ENCODE measurements around the gene CCSAP. TPM values are rescaled to one million over a fixed set of nuclear protein-coding genes. Genes with fewer than 3 reads are reported as not detected.

The CCSAP gene
- total and polyA plus RNA-seq, 2 of the 13 experiments (the other 11 are each of a cell fraction or from before 2014, with no cell fraction given): 3.7 to 9.0 TPM

GRCh38 chr1:229273507-229274232 lies 69.2 kb downstream of the CCSAP start (continued):
- TF ChIP-seq CREB3 (CRISPR knock-in tag; IDR thresholded peaks at IDR 0.05) (no peak), ZSCAN25 (CRISPR knock-in tag; IDR thresholded peaks at IDR 0.05) (no peak), ZNF407 (CRISPR knock-in tag; IDR thresholded peaks at IDR 0.05; ENCODE audit: not compliant biosample characterization) (no peak), PHF8 (CRISPR knock-in tag; IDR thresholded peaks at IDR 0.05) (peak; percentile 28; the same call in 1 of the 2 replicates), ZBTB40 (IDR thresholded peaks at IDR 0.05) (no peak), ZBTB40 (CRISPR knock-in tag; IDR thresholded peaks at IDR 0.05) (peak; percentile 42; the same call in 1 of the 2 replicates)
